Esophagus squamous epithelium (tissue), 4 donors: ENCODE data around the gene PGK1.

Source experiments
- CTCF ChIP-seq, 6 experiments: fragments of 450-650 bp in 4 of 6; fragments of 200-600 bp in 2 of 6; sonication (generic) in 2 of 6; IDR thresholded peaks; one replicate each; pipeline ENCODE4 v1.5.1; 2016 to 2019; ENCODE audit warnings: antibody characterized with exemption in 6 of 6, mild to moderate bottlenecking in 4 of 6, moderate library complexity in 4 of 6
- POLR2A ChIP-seq, 4 donors: fragments of 450-650 bp; IDR thresholded peaks; one replicate each; pipeline ENCODE4 v1.6.1; 2017; ENCODE audit warnings: antibody characterized with exemption in 4 of 4, mild to moderate bottlenecking in 4 of 4, moderate library complexity in 3 of 4

- no peak for TF ChIP-seq CTCF (IDR thresholded peaks at IDR 0.05)
- no peak for TF ChIP-seq POLR2A (IDR thresholded peaks at IDR 0.05)
These were observed 32.7 kb upstream of the PGK1 start for GRCh38 chrX:78071331-78071730.
